ENCODE results near the gene NPIPA2. TPM values are rescaled to one million over a fixed set of nuclear protein-coding genes. Genes with fewer than 3 reads are reported as not detected.
"Not testable (repeated sequence)": the region's sequence is repeated elsewhere in the genome, so short reads cannot be mapped to it uniquely, and the experiment has no call there.

Gene NPIPA2
- total RNA-seq, result 10 to 100 TPM in 1 of 2 donors, 1 to 10 TPM in 1; 5.3 to 11.0 TPM
- 2.5 TPM for polyA plus RNA-seq (2013, experiment 1 of 2)
- polyA plus RNA-seq (2013, experiment 2 of 2), result not detected
- long read RNA-seq, experiment 1, partial matches to known transcripts, result 1 of 7 reads
- long read RNA-seq, experiment 1, other reads (novel, unspliced or antisense), result 5 of 7 reads
- long read RNA-seq, experiment 2, partial matches to known transcripts, result 0 of 2 reads
- long read RNA-seq, experiment 2, other reads (novel, unspliced or antisense), result 2 of 2 reads
- long read RNA-seq, experiment 3, partial matches to known transcripts, result 0 of 1 reads
- long read RNA-seq, experiment 3, other reads (novel, unspliced or antisense), result 1 of 1 reads
- long read RNA-seq, experiment 4, partial matches to known transcripts, result 0 of 12 reads
- long read RNA-seq, experiment 4, other reads (novel, unspliced or antisense), result 12 of 12 reads

- not testable (repeated sequence) for H3K4me3 Mint-ChIP-seq; H3K9me3 ChIP-seq (ENCODE audit: control insufficient read depth, low read length); H3K27me3 Mint-ChIP-seq (ENCODE audit: insufficient read depth); H3K4me1 ChIP-seq (ENCODE audit: control insufficient read depth, insufficient read depth, low read length); H3K36me3 Mint-ChIP-seq (ENCODE audit: low read depth); H3K27ac Mint-ChIP-seq; H3K9ac ChIP-seq (ENCODE audit: extremely low read depth, low read length, poor library complexity, severe bottlenecking); DNase-seq; H3K27me3 ChIP-seq (ENCODE audit: control insufficient read depth, insufficient read depth, low read length, poor library complexity, severe bottlenecking); H3K9me3 Mint-ChIP-seq; H3K4me3 ChIP-seq (ENCODE audit: low read length); H3K27ac ChIP-seq (ENCODE audit: low read depth, low read length); H3K36me3 ChIP-seq (ENCODE audit: control insufficient read depth, insufficient read depth, low read length); H3K4me1 Mint-ChIP-seq
- WGBS, 2 experiments (ENCODE audit: insufficient coverage in 1 of 2, insufficient read length in 1 of 2), result no CpG with 5 or more reads among the region's 73 CpGs
Observed at GRCh38 chr16:14742273-14743128, at the start of gene NPIPA2. Gene NPIPA2, plus strand, starts transcription at chr16:14742533. Its CDS starts 5,533 bp downstream, at chr16:14748066.

DNA sequence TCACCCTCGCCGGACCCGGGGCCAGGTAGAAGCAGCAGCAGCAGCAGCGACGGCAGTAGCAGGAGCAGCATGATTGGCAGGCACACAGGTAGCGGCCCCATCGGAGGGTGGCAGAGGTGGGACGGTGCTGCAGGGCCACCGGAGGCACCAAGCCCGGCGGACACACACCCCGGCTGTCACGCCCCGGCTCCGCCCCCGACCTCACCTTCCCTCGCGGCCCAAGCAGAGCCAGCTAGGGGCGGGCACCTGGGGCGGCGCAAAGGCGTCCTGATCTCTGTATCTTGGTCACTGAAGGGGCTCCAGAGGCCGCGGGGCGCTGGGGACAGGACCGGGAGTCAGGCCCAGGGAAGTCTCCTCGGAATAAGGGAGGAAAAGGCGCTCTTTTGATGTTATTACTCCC lies 48.2 kb upstream of the NPIPA2 start, which contains the start of gene PLA2G10:
PLA2G10 (minus strand) TSS at position 180 of the 400 bp plus-strand sequence; CDS start at position 101, 79 bp downstream.
- not testable (repeated sequence) for H3K27me3 ChIP-seq (ENCODE audit: control insufficient read depth, insufficient read depth, low read length, poor library complexity, severe bottlenecking); H3K9me3 Mint-ChIP-seq; H3K4me1 Mint-ChIP-seq; H3K27ac ChIP-seq (ENCODE audit: low read depth, low read length); H3K4me3 Mint-ChIP-seq; H3K9me3 ChIP-seq (ENCODE audit: control insufficient read depth, low read length); H3K36me3 Mint-ChIP-seq (ENCODE audit: low read depth); H3K4me3 ChIP-seq (ENCODE audit: low read length); H3K36me3 ChIP-seq (ENCODE audit: control insufficient read depth, insufficient read depth, low read length); H3K9ac ChIP-seq (ENCODE audit: extremely low read depth, low read length, poor library complexity, severe bottlenecking); DNase-seq; H3K27ac Mint-ChIP-seq; H3K4me1 ChIP-seq (ENCODE audit: control insufficient read depth, insufficient read depth, low read length); H3K27me3 Mint-ChIP-seq (ENCODE audit: insufficient read depth)
- WGBS, 2 experiments (ENCODE audit: insufficient coverage in 1 of 2, insufficient read length in 1 of 2), result no CpG with 5 or more reads among the region's 28 CpGs

- H3K4me1 ChIP-seq (ENCODE audit: control insufficient read depth, insufficient read depth, low read length); H3K9ac ChIP-seq (ENCODE audit: extremely low read depth, low read length, poor library complexity, severe bottlenecking); DNase-seq; H3K4me3 Mint-ChIP-seq; H3K27me3 Mint-ChIP-seq (ENCODE audit: insufficient read depth); H3K27ac ChIP-seq (ENCODE audit: low read depth, low read length); H3K36me3 ChIP-seq (ENCODE audit: control insufficient read depth, insufficient read depth, low read length); H3K27me3 ChIP-seq (ENCODE audit: control insufficient read depth, insufficient read depth, low read length, poor library complexity, severe bottlenecking); H3K36me3 Mint-ChIP-seq (ENCODE audit: low read depth); H3K4me3 ChIP-seq (ENCODE audit: low read length); H3K27ac Mint-ChIP-seq; H3K4me1 Mint-ChIP-seq; H3K9me3 ChIP-seq (ENCODE audit: control insufficient read depth, low read length); H3K9me3 Mint-ChIP-seq: not testable (repeated sequence)
- no CpG with 5 or more reads among the region's 7 CpGs for WGBS, 2 experiments (ENCODE audit: insufficient coverage in 1 of 2, insufficient read length in 1 of 2)
Observed at GRCh38 chr16:14701859-14702258, 40.5 kb upstream of the NPIPA2 start.

GRCh38 chr16:14702672-14703071 lies 39.7 kb upstream of the NPIPA2 start:
- no CpG with 5 or more reads among the region's 11 CpGs for WGBS, 2 experiments (ENCODE audit: insufficient coverage in 1 of 2, insufficient read length in 1 of 2)
- H3K4me1 Mint-ChIP-seq; H3K4me3 Mint-ChIP-seq; H3K4me1 ChIP-seq (ENCODE audit: control insufficient read depth, insufficient read depth, low read length); H3K9me3 ChIP-seq (ENCODE audit: control insufficient read depth, low read length); H3K27ac Mint-ChIP-seq; H3K36me3 Mint-ChIP-seq (ENCODE audit: low read depth); H3K36me3 ChIP-seq (ENCODE audit: control insufficient read depth, insufficient read depth, low read length); H3K27me3 ChIP-seq (ENCODE audit: control insufficient read depth, insufficient read depth, low read length, poor library complexity, severe bottlenecking); H3K27me3 Mint-ChIP-seq (ENCODE audit: insufficient read depth); DNase-seq; H3K4me3 ChIP-seq (ENCODE audit: low read length); H3K27ac ChIP-seq (ENCODE audit: low read depth, low read length); H3K9ac ChIP-seq (ENCODE audit: extremely low read depth, low read length, poor library complexity, severe bottlenecking); H3K9me3 Mint-ChIP-seq: not testable (repeated sequence)

DNA sequence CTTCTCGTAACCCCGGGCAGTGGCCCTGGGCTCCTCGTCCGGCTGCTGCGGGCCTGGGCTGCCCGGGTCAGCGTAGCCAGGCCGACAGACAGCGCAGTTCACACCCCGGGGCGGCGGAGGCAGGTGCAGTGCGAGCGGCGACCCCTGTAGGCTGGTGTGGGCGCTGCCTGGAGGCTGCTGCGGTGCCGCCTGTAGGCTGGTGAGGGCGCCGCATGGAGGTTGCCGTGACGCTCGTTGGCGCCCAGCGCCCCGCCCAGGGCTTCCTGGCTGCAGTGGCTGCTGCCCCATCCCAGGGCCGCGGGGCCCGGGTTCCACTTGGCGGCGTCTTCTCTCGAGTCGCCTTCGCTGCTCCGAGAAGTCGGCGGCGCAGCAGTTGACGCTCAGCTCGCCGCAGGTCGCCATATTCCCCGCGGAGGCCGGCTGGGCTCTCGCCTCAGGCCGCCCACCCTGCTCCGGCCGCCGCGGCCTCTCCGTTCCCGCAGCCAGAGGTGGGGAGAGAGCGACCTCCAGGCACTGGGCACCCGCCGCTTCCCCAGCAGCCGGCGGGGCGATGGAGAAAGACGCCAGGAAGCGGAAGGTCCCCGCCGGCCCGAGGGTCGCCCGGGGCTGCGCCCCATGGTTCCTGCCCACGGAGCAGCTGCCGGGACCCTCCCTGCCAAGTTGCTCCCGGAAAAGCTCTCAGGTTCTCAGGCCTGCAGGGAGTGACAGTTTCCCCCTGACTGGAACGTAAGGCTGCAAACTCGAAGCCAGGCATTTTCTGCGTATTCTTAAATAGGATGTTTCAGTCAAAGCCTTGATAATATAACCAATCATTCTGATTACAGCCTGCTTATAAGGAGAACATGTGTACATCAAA lies 38.9 kb upstream of the NPIPA2 start, which contains the start of gene NPIPA3:
NPIPA3 (plus strand) TSS at position 256 of the 856 bp plus-strand sequence. CDS start 5,533 bp downstream, outside the sequence.
- not testable (repeated sequence) for H3K27me3 Mint-ChIP-seq (ENCODE audit: insufficient read depth); H3K4me1 ChIP-seq (ENCODE audit: control insufficient read depth, insufficient read depth, low read length); DNase-seq; H3K9me3 Mint-ChIP-seq; H3K9ac ChIP-seq (ENCODE audit: extremely low read depth, low read length, poor library complexity, severe bottlenecking); H3K27ac Mint-ChIP-seq; H3K36me3 ChIP-seq (ENCODE audit: control insufficient read depth, insufficient read depth, low read length); H3K4me1 Mint-ChIP-seq; H3K9me3 ChIP-seq (ENCODE audit: control insufficient read depth, low read length); H3K4me3 Mint-ChIP-seq; H3K36me3 Mint-ChIP-seq (ENCODE audit: low read depth); H3K4me3 ChIP-seq (ENCODE audit: low read length); H3K27ac ChIP-seq (ENCODE audit: low read depth, low read length); H3K27me3 ChIP-seq (ENCODE audit: control insufficient read depth, insufficient read depth, low read length, poor library complexity, severe bottlenecking)
- WGBS, 2 experiments (ENCODE audit: insufficient coverage in 1 of 2, insufficient read length in 1 of 2), result no CpG with 5 or more reads among the region's 73 CpGs

DNA sequence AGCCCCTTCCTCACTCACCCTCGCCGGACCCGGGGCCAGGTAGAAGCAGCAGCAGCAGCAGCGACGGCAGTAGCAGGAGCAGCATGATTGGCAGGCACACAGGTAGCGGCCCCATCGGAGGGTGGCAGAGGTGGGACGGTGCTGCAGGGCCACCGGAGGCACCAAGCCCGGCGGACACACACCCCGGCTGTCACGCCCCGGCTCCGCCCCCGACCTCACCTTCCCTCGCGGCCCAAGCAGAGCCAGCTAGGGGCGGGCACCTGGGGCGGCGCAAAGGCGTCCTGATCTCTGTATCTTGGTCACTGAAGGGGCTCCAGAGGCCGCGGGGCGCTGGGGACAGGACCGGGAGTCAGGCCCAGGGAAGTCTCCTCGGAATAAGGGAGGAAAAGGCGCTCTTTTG lies 9.1 kb upstream of the NPIPA2 start:
- not testable (repeated sequence) for H3K27me3 ChIP-seq (ENCODE audit: control insufficient read depth, insufficient read depth, low read length, poor library complexity, severe bottlenecking); H3K27ac ChIP-seq (ENCODE audit: low read depth, low read length); H3K9me3 Mint-ChIP-seq; H3K27ac Mint-ChIP-seq; H3K9ac ChIP-seq (ENCODE audit: extremely low read depth, low read length, poor library complexity, severe bottlenecking); H3K27me3 Mint-ChIP-seq (ENCODE audit: insufficient read depth); DNase-seq; H3K4me3 ChIP-seq (ENCODE audit: low read length); H3K4me1 ChIP-seq (ENCODE audit: control insufficient read depth, insufficient read depth, low read length); H3K4me1 Mint-ChIP-seq; H3K4me3 Mint-ChIP-seq; H3K36me3 Mint-ChIP-seq (ENCODE audit: low read depth); H3K9me3 ChIP-seq (ENCODE audit: control insufficient read depth, low read length); H3K36me3 ChIP-seq (ENCODE audit: control insufficient read depth, insufficient read depth, low read length)
- no CpG with 5 or more reads among the region's 28 CpGs for WGBS, 2 experiments (ENCODE audit: insufficient coverage in 1 of 2, insufficient read length in 1 of 2)

Data from endodermal cell (in vitro differentiated cells).